ENCODE measurements around the gene ANK3.

GRCh38 chr10:60289800-60290199 lies 99.9 kb downstream of the ANK3 start:
- no peak for TF ChIP-seq EZH2phosphoT487 (IDR thresholded peaks at IDR 0.05; ENCODE audit: low read depth, severe bottlenecking, unreplicated experiment)
- TF ChIP-seq EZH2 (IDR thresholded peaks at IDR 0.05; ENCODE audit: borderline replicate concordance), result no peak
- no peak for TF ChIP-seq CTCF (IDR thresholded peaks at IDR 0.05; ENCODE audit: poor library complexity)
